Measurements from ENCODE around the gene MASP2. TPM values are rescaled to one million over a fixed set of nuclear protein-coding genes. Genes with fewer than 3 reads are reported as not detected.

Gene MASP2
- not detected in 2 replicates for total RNA-seq

DNA sequence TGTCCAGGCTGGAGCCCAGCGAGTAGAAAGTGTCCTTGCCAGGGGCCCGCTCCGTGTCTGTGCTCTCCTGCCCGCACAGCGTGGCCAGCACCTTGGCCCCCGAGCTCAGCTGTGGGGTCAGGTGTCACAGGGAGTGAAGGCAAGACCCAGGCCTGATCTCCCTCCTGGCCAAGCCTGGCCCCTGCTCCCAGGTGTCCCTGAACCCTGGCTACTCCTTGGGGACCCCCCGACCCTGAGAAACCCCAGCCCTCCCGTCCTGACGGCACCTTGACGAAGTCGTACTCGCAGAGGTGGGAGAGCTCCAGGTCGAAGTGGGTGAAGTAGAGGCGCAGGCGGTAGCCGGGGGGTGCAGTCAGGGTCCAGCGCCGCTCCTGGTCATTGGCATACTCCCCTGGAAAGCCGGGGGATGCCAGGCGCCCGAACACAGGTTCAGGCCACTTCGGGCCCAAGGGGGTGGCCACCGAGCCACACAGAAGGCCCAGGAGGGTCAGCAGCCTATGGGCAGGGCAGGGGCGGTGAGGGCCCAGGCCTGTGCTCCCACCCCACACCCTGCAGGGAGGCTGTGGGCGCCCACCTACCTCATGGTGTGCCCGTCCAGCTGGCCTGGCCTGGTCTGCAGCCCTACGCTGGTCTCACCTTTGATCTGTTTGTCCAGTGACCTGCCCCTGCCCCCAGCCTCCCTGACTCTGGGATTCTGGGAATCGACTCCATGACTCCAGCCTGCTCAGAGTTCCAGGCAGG lies at the start of gene MASP2:
MASP2 (minus strand) TSS at position 615 of the 741 bp plus-strand sequence; CDS start at position 583, 32 bp downstream.

DNA sequence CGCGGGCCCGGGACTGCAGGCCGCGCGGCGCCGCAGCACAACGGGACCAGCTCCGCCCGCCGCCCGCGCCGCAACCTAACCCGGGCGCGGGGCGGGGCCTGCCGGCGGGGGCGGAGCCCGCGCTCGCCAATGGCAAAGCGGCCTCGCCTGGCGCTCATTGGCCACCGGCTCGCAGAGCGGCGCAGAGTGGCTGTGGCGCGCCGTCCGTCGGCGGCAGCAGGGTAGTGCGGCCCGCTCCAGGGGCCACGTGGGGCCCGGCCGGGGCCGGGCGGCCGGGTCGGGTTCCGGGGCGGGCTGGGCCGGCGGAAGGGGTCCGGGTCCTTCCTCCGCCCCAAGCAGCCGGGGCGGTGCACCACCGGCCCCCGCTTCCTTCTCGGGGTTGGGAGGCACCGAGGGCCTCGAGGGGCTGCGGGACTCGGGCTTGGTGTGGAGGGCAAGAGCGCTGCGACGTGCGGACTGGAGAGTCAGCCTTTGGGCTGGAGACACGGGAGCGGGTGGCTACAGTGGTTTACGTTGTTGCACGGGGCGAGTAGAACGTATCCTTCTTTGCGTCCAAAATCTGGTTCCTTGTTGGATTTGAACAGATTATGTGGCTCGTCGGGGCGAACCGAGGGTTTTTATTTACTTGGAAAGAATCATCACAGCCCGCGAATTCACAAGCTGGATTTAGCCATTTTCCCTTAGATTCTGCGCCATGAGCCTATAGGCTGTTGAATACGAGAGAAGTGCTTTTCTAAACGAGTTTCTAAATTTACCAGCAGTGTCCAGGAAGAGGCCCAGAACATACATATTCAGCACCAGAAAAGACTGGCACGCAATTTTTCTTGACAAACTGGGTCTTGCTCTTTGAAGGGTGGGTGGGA lies 13.2 kb upstream of the MASP2 start, which contains the start of gene SRM:
SRM (minus strand) TSS at position 51 of the 863 bp plus-strand sequence. CDS start 75 bp downstream, outside the sequence.

DNA sequence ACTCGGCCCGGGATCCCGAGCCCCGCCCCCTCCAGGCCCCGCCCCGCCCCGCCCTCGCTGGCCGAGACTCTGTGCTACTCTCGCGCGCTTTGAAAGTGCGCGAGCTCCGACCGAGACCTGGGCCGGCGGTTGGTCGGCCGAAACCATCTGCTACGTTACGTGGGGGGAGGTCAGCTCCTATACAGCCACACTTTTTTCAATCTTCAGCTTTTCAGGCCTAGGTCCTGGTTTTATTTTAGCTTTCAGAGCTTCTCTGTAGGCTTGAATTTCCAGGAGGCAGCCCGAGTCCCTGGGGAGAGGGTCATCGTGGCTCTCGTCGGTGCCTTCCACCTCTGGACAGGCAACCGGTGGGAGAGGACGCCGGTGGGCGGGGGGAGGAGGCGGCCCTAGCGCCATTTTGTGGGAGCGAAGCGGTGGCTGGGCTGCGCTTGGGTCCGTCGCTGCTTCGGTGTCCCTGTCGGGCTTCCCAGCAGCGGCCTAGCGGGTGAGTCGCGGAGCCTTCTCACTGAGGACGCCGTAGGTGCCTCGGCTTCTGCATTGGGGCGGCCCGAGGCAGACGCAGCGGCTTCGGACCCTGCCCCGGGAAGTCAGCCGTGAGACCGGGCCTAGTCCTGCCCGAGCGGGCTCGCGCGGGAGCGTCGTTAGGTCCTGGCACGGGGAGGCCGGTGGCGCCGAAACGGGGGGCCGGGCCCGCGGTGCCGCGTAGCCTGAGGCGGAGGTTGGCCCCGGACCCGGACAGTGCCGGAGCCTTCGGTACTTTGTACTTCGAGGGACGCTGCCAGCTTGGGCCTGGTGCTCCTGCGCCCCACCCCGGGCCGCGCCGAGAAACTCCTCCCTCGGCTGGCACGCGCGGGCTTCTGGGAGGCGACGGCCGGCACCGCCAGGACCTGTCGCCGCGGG lies 34.5 kb downstream of the MASP2 start, which contains the start of gene TARDBP:
TARDBP (plus strand) TSS at position 395 of the 900 bp plus-strand sequence. CDS start 1,074 bp downstream, outside the sequence.

Other genes with a start within 250 kb of the MASP2 start
- 46.5 and 56.1 TPM in 2 replicates for gene TARDBP, start 34.6 kb downstream of the MASP2 start, total RNA-seq
- 55.1 and 86.0 TPM in 2 replicates for gene SRM, start 12.8 kb upstream of the MASP2 start, total RNA-seq
- gene EXOSC10, start 52.6 kb upstream of the MASP2 start, total RNA-seq, result 46.2 and 70.4 TPM in 2 replicates
- 0.08 TPM in 1 of 2 replicates, not detected in the other for gene ANGPTL7, start 142.1 kb upstream of the MASP2 start, total RNA-seq
- gene MTOR, start 215.3 kb upstream of the MASP2 start, total RNA-seq, result 31.1 and 33.6 TPM in 2 replicates
- gene UBIAD1, start 226.0 kb upstream of the MASP2 start, total RNA-seq, result 9.6 and 12.0 TPM in 2 replicates